T47D (cell line): ENCODE results near the gene SOX15.
"Not testable (repeated sequence)": the region's sequence is repeated elsewhere in the genome, so short reads cannot be mapped to it uniquely, and the experiment has no call there.

ENCODE experiments used
- DNase-seq, 2 experiments: peaks; one replicate each; pipeline versions ENCODE4 v3.0.0 to v3.0.0-alpha.2; 2011 to 2012; ENCODE audit warnings: low read depth in 1 of 2, low spot score in 1 of 2
- JUND ChIP-seq: IDR thresholded peaks from 2 replicates; pipeline ENCODE4 v1.6.1; 2012; ENCODE audit warnings: low read depth
- in situ Hi-C: cut with HindIII; loops from 2 replicates; pipeline ENCODE4 v1.10.0; 2016; ENCODE audit warnings: low sequenced_read_pairs, low pct_unique_long_range_greater_than_20kb

The SOX15 gene

GRCh38 chr17:7589891-7590691 is at the start of gene SOX15:
SOX15 (minus strand) TSS chr17:7590094; CDS start chr17:7589676, 418 bp downstream.
- DNase-seq, result peak in 1 of 2 experiments; percentile 56
- TF ChIP-seq JUND, result no peak
- in situ Hi-C loops, result no loop called here

- in situ Hi-C loops, result no loop called here
- DNase-seq, result no peak
- no peak for TF ChIP-seq JUND
Observed at GRCh38 chr17:7636163-7636562, 46.3 kb upstream of the SOX15 start.

- no peak for TF ChIP-seq JUND
- peak in 1 of 2 experiments; percentile 47 for DNase-seq
- in situ Hi-C loops, result no loop called here
Observed at GRCh38 chr17:7634384-7634783, 44.5 kb upstream of the SOX15 start.

GRCh38 chr17:7633093-7633492 is 43.2 kb upstream of the SOX15 start:
- TF ChIP-seq JUND, result no peak
- no peak for DNase-seq
- in situ Hi-C loops, result no loop called here

GRCh38 chr17:7632492-7632894 is 42.6 kb upstream of the SOX15 start:
- no peak for TF ChIP-seq JUND
- in situ Hi-C loops, result no loop called here
- peak; percentile 69 to 74 for DNase-seq

- DNase-seq, result no peak
- no peak for TF ChIP-seq JUND
- in situ Hi-C loops, result no loop called here
Observed at GRCh38 chr17:7631398-7632380, 41.8 kb upstream of the SOX15 start.

- in situ Hi-C loops, result no loop called here
- no peak for TF ChIP-seq JUND
- no peak for DNase-seq
Observed at GRCh38 chr17:7629939-7630571, 40.2 kb upstream of the SOX15 start, which contains the start of gene SHBG. SHBG (plus strand) TSS chr17:7630135; CDS start chr17:7630173, 38 bp downstream.

GRCh38 chr17:7627250-7628121 is 37.6 kb upstream of the SOX15 start, which contains the start of gene SAT2:
SAT2 (minus strand) TSS chr17:7627821; CDS start chr17:7627635, 186 bp downstream.
- in situ Hi-C loops, result no loop called here
- no peak for TF ChIP-seq JUND
- DNase-seq, result peak; percentile 90 to 94

- no peak for DNase-seq
Observed at GRCh38 chr17:7626956-7627249, 37.0 kb upstream of the SOX15 start.

GRCh38 chr17:7626307-7626706 is 36.4 kb upstream of the SOX15 start:
- in situ Hi-C loops, result no loop called here
- TF ChIP-seq JUND, result no peak
- DNase-seq, result no peak

More at GRCh38 chr17:7626956-7627249, 37.0 kb upstream of the SOX15 start:
- TF ChIP-seq JUND, result no peak
- in situ Hi-C loops, result no loop called here

GRCh38 chr17:7625749-7626148 is 35.9 kb upstream of the SOX15 start:
- in situ Hi-C loops, DNase-seq: not testable (repeated sequence)
